Natural killer cell treated with Interleukin-12 subunit alpha and Interleukin-12 subunit beta and Interleukin-15 and Interleukin-18, amount 100 ng/mL, for 72 hours (primary cell): ENCODE data around the gene RPS6KL1. TPM values are rescaled to one million over a fixed set of nuclear protein-coding genes. Genes with fewer than 3 reads are reported as not detected.

Experiments
- ATAC-seq, 2 donors: fragments of 150-1000 bp; cut with Tn5 transposase in 1 of 2; sonication (Bioruptor Pico), chemical (Tn5 transposase) in 1 of 2; 2 replicates each; pipeline ENCODE4 v1.10.0; 2021
- DNase-seq: peaks from one replicate; pipeline ENCODE4 v3.0.0; 2022; ENCODE audit warnings: low spot score
- H3K27ac Mint-ChIP-seq, 2 donors: 1 replicate in 1 of 2; 2 replicates in 1 of 2; pipeline ENCODE4 v1.8.0; 2022; ENCODE audit warnings: mixed read lengths in 2 of 2, mild to moderate bottlenecking in 1 of 2, moderate library complexity in 1 of 2
- H3K27me3 Mint-ChIP-seq, 2 donors: 1 replicate in 1 of 2; 2 replicates in 1 of 2; pipeline ENCODE4 v1.8.0; 2022; ENCODE audit warnings: mixed read lengths in 2 of 2
- H3K36me3 Mint-ChIP-seq: one replicate; pipeline ENCODE4 v1.8.0; 2022; ENCODE audit warnings: mixed read lengths
- H3K4me1 Mint-ChIP-seq, 2 donors: 1 replicate in 1 of 2; 2 replicates in 1 of 2; pipeline ENCODE4 v1.8.0; 2022; ENCODE audit warnings: low read depth in 2 of 2, mixed read lengths in 2 of 2, mild to moderate bottlenecking in 1 of 2
- H3K4me3 Mint-ChIP-seq: one replicate; pipeline ENCODE4 v1.8.0; 2022; ENCODE audit warnings: mixed read lengths
- H3K9me3 Mint-ChIP-seq: 2 replicates; pipeline ENCODE4 v1.8.0; 2022; ENCODE audit warnings: mixed read lengths
- total RNA-seq, 2 donors: library from RNA; stranded (reverse); gene quantifications; one replicate each; pipeline ENCODE4 v1.2.3, GENCODE V29; 2022

RPS6KL1 gene
- total RNA-seq: 10 to 100 TPM; 10.0 to 12.8 TPM

GRCh38 chr14:74922752-74923401, at the start of gene RPS6KL1:
Gene RPS6KL1, minus strand, starts transcription at chr14:74923260. Its CDS starts 1,719 bp downstream, at chr14:74921541.
- Mint-ChIP-seq H3K4me3 (peak within 1 kb of the TSS; percentile 63), H3K27me3 (peaks cover 3 to 21% of the 10 kb centered on the region in 2 donors), H3K4me1 (peaks cover 0 to 7% of the 10 kb centered on the region in 2 donors), H3K36me3 (no peaks in the 10 kb centered on the region), H3K9me3 (no peaks in the 10 kb centered on the region), H3K27ac (peak within 1 kb of the TSS; percentile 50 to 76)
- ATAC-seq (peak; percentile 96 to 98), DNase-seq (peak; percentile 85)

- H3K36me3 Mint-ChIP-seq: no peaks in the 10 kb centered on the region
- DNase-seq (no peak), ATAC-seq (no peak)
- H3K27me3 Mint-ChIP-seq: peaks cover 4% of the 10 kb centered on the region in 2 donors
- no peak overlapping the region for H3K4me3 Mint-ChIP-seq
- H3K4me1 Mint-ChIP-seq: peaks cover 0 to 1% of the 10 kb centered on the region in 2 donors
- no peak overlapping the region for H3K27ac Mint-ChIP-seq
- no peaks in the 10 kb centered on the region for H3K9me3 Mint-ChIP-seq
Observed at GRCh38 chr14:74968811-74969210, 45.8 kb upstream of the RPS6KL1 start.

- no peak for ATAC-seq
- Mint-ChIP-seq H3K27me3 (peaks cover 8 to 12% of the 10 kb centered on the region in 2 donors), H3K27ac (no peak overlapping the region), H3K4me3 (no peak overlapping the region), H3K4me1 (peaks cover 0 to 4% of the 10 kb centered on the region in 2 donors), H3K36me3 (no peaks in the 10 kb centered on the region), H3K9me3 (no peaks in the 10 kb centered on the region)
- no peak for DNase-seq
Observed at GRCh38 chr14:74965486-74966153, 42.6 kb upstream of the RPS6KL1 start.

GRCh38 chr14:74964787-74965485, 41.9 kb upstream of the RPS6KL1 start:
- Mint-ChIP-seq H3K4me1 (peaks cover 0 to 4% of the 10 kb centered on the region in 2 donors), H3K4me3 (no peak overlapping the region), H3K36me3 (no peaks in the 10 kb centered on the region), H3K27ac (no peak overlapping the region), H3K9me3 (no peaks in the 10 kb centered on the region), H3K27me3 (peaks cover 8 to 12% of the 10 kb centered on the region in 2 donors)
- no peak for DNase-seq
- ATAC-seq: no peak

- no peak overlapping the region for H3K4me3 Mint-ChIP-seq
- no peaks in the 10 kb centered on the region for H3K36me3 Mint-ChIP-seq
- no peaks in the 10 kb centered on the region for H3K9me3 Mint-ChIP-seq
- H3K4me1 Mint-ChIP-seq: peaks cover 0 to 4% of the 10 kb centered on the region in 2 donors
- H3K27me3 Mint-ChIP-seq: peaks cover 8 to 12% of the 10 kb centered on the region in 2 donors
- no peak for DNase-seq
- no peak for ATAC-seq
- no peak overlapping the region for H3K27ac Mint-ChIP-seq
Observed at GRCh38 chr14:74963705-74964271, 40.7 kb upstream of the RPS6KL1 start.

- Mint-ChIP-seq H3K27me3 (peaks cover 8 to 12% of the 10 kb centered on the region in 2 donors), H3K36me3 (no peaks in the 10 kb centered on the region), H3K27ac (no peak overlapping the region), H3K4me1 (peaks cover 0 to 4% of the 10 kb centered on the region in 2 donors), H3K4me3 (no peak overlapping the region), H3K9me3 (no peaks in the 10 kb centered on the region)
- ATAC-seq: no peak
- no peak for DNase-seq
Observed at GRCh38 chr14:74963178-74963704, 40.2 kb upstream of the RPS6KL1 start.

GRCh38 chr14:74962493-74962892, 39.4 kb upstream of the RPS6KL1 start:
- no peak for ATAC-seq

GRCh38 chr14:74962046-74962445, 39.0 kb upstream of the RPS6KL1 start:
- no peak overlapping the region for H3K4me3 Mint-ChIP-seq
- no peak for ATAC-seq
- H3K4me1 Mint-ChIP-seq: peaks cover 0 to 4% of the 10 kb centered on the region in 2 donors
- H3K9me3 Mint-ChIP-seq: no peaks in the 10 kb centered on the region
- H3K36me3 Mint-ChIP-seq: no peaks in the 10 kb centered on the region
- peaks cover 8 to 12% of the 10 kb centered on the region in 2 donors for H3K27me3 Mint-ChIP-seq
- H3K27ac Mint-ChIP-seq: no peak overlapping the region
- DNase-seq: no peak

More at GRCh38 chr14:74962493-74962892, 39.4 kb upstream of the RPS6KL1 start:
- no peak for DNase-seq
- no peaks in the 10 kb centered on the region for H3K9me3 Mint-ChIP-seq
- H3K36me3 Mint-ChIP-seq: no peaks in the 10 kb centered on the region
- H3K4me3 Mint-ChIP-seq: no peak overlapping the region
- H3K4me1 Mint-ChIP-seq: peaks cover 0 to 4% of the 10 kb centered on the region in 2 donors
- H3K27me3 Mint-ChIP-seq: peaks cover 8 to 12% of the 10 kb centered on the region in 2 donors
- H3K27ac Mint-ChIP-seq: no peak overlapping the region

GRCh38 chr14:74961238-74961911, 38.3 kb upstream of the RPS6KL1 start:
- Mint-ChIP-seq H3K27me3 (peaks cover 10 to 16% of the 10 kb centered on the region in 2 donors), H3K4me1 (peaks cover 0 to 4% of the 10 kb centered on the region in 2 donors), H3K4me3 (no peak overlapping the region), H3K27ac (no peak overlapping the region), H3K9me3 (no peaks in the 10 kb centered on the region), H3K36me3 (no peaks in the 10 kb centered on the region)
- DNase-seq: no peak
- ATAC-seq: no peak

GRCh38 chr14:74960736-74961135, 37.7 kb upstream of the RPS6KL1 start:
- no peak overlapping the region for H3K27ac Mint-ChIP-seq
- no peak overlapping the region for H3K4me3 Mint-ChIP-seq
- ATAC-seq (no peak), DNase-seq (no peak)
- peaks cover 0 to 4% of the 10 kb centered on the region in 2 donors for H3K4me1 Mint-ChIP-seq
- no peaks in the 10 kb centered on the region for H3K36me3 Mint-ChIP-seq
- peaks cover 11 to 19% of the 10 kb centered on the region in 2 donors for H3K27me3 Mint-ChIP-seq
- H3K9me3 Mint-ChIP-seq: no peaks in the 10 kb centered on the region

- no peak for ATAC-seq
- no peaks in the 10 kb centered on the region for H3K36me3 Mint-ChIP-seq
Observed at GRCh38 chr14:74959596-74960180, 36.6 kb upstream of the RPS6KL1 start.

GRCh38 chr14:74956280-74957072, 33.4 kb upstream of the RPS6KL1 start:
- H3K9me3 Mint-ChIP-seq: no peaks in the 10 kb centered on the region
- peak overlapping the region; percentile 34 for H3K4me3 Mint-ChIP-seq
- DNase-seq (no peak), ATAC-seq (no peak)
- no peak overlapping the region for H3K27ac Mint-ChIP-seq
- H3K36me3 Mint-ChIP-seq: no peaks in the 10 kb centered on the region
- no peaks in the 10 kb centered on the region for H3K4me1 Mint-ChIP-seq
- H3K27me3 Mint-ChIP-seq: peaks cover 3 to 7% of the 10 kb centered on the region in 2 donors

More at GRCh38 chr14:74959596-74960180, 36.6 kb upstream of the RPS6KL1 start:
- Mint-ChIP-seq H3K27ac (no peak overlapping the region), H3K4me1 (peaks cover 0 to 4% of the 10 kb centered on the region in 2 donors), H3K27me3 (peaks cover 11 to 19% of the 10 kb centered on the region in 2 donors), H3K9me3 (no peaks in the 10 kb centered on the region), H3K4me3 (no peak overlapping the region)
- no peak for DNase-seq
